ENCODE data around the gene SERF2.
"Not testable (repeated sequence)": the region's sequence is repeated elsewhere in the genome, so short reads cannot be mapped to it uniquely, and the experiment has no call there.

The SERF2 gene

GRCh38 chr15:43828061-43828657 is 36.0 kb downstream of the SERF2 start:
- Histone ChIP-seq H3K27ac (no peak overlapping the region), H3K4me3 (ENCODE audit: low read depth in 1 of 2, low read length in 1 of 2) (no peak overlapping the region), H3K4me1 (ENCODE audit: control insufficient read depth in 1 of 2, insufficient read depth in 1 of 2, low read depth in 1 of 2, low read length in 1 of 2) (peaks cover 22 to 32% of the 10 kb centered on the region in 2 experiments), H3K27me3 (no peaks in the 10 kb centered on the region), H3K36me3 (no peaks in the 10 kb centered on the region), H3K9me3 (no peaks in the 10 kb centered on the region)
- no peak for TF ChIP-seq CTCF (IDR thresholded peaks at IDR 0.05)

GRCh38 chr15:43829951-43830540 is 37.9 kb downstream of the SERF2 start:
- not testable (repeated sequence) for H3K9me3 ChIP-seq; H3K27ac ChIP-seq; H3K27me3 ChIP-seq; H3K4me3 ChIP-seq (ENCODE audit: low read depth in 1 of 2, low read length in 1 of 2); H3K36me3 ChIP-seq
- H3K4me1 ChIP-seq (ENCODE audit: control insufficient read depth in 1 of 2, insufficient read depth in 1 of 2, low read depth in 1 of 2, low read length in 1 of 2) = peaks cover 15 to 20% of the 10 kb centered on the region in 2 experiments

- H3K4me3 ChIP-seq (ENCODE audit: low read depth in 1 of 2, low read length in 1 of 2); H3K27me3 ChIP-seq; H3K36me3 ChIP-seq; H3K9me3 ChIP-seq; H3K27ac ChIP-seq: not testable (repeated sequence)
- H3K4me1 ChIP-seq (ENCODE audit: control insufficient read depth in 1 of 2, insufficient read depth in 1 of 2, low read depth in 1 of 2, low read length in 1 of 2) = peaks cover 15 to 19% of the 10 kb centered on the region in 2 experiments
Measured at GRCh38 chr15:43830691-43831275, 38.7 kb downstream of the SERF2 start.

GRCh38 chr15:43831519-43832052 is 39.5 kb downstream of the SERF2 start:
- H3K27ac ChIP-seq; H3K27me3 ChIP-seq; H3K36me3 ChIP-seq; H3K9me3 ChIP-seq; H3K4me3 ChIP-seq (ENCODE audit: low read depth in 1 of 2, low read length in 1 of 2): not testable (repeated sequence)
- H3K4me1 ChIP-seq (ENCODE audit: control insufficient read depth in 1 of 2, insufficient read depth in 1 of 2, low read depth in 1 of 2, low read length in 1 of 2) = peaks cover 10 to 14% of the 10 kb centered on the region in 2 experiments

- not testable (repeated sequence) for H3K27ac ChIP-seq; H3K36me3 ChIP-seq; H3K9me3 ChIP-seq; H3K27me3 ChIP-seq; H3K4me1 ChIP-seq (ENCODE audit: control insufficient read depth in 1 of 2, insufficient read depth in 1 of 2, low read depth in 1 of 2, low read length in 1 of 2); H3K4me3 ChIP-seq (ENCODE audit: low read depth in 1 of 2, low read length in 1 of 2)
Measured at GRCh38 chr15:43832485-43832884, 40.4 kb downstream of the SERF2 start.

GRCh38 chr15:43845421-43845820 is 53.3 kb downstream of the SERF2 start:
- Histone ChIP-seq H3K36me3 (peaks cover 22% of the 10 kb centered on the region), H3K4me3 (ENCODE audit: low read depth in 1 of 2, low read length in 1 of 2) (no peak overlapping the region), H3K27ac (no peak overlapping the region), H3K4me1 (ENCODE audit: control insufficient read depth in 1 of 2, insufficient read depth in 1 of 2, low read depth in 1 of 2, low read length in 1 of 2) (no peaks in the 10 kb centered on the region), H3K9me3 (no peaks in the 10 kb centered on the region), H3K27me3 (no peaks in the 10 kb centered on the region)
- TF ChIP-seq CTCF (IDR thresholded peaks at IDR 0.05) = no peak
